Cardiac fibroblast (primary cell): ENCODE data around the gene DXO.
"Not testable (repeated sequence)": the region's sequence is repeated elsewhere in the genome, so short reads cannot be mapped to it uniquely, and the experiment has no call there.

Experiments
- DNase-seq, 2 donors: peaks; one replicate each; pipeline versions ENCODE4 v3.0.0 to v3.0.0-alpha.2; 2010; ENCODE audit warnings: low read depth in 2 of 2
- H3K4me3 ChIP-seq, 2 donors: replicated peaks in 1 of 2; 1 replicate in 1 of 2; 2 replicates in 1 of 2; pipeline ENCODE4 v1.5.1; 2011; ENCODE audit warnings: low read depth in 2 of 2, low read length in 2 of 2, mild to moderate bottlenecking in 2 of 2, moderate library complexity in 1 of 2
- TF ChIP-seq, protein P1 (sequence below): IDR thresholded peaks from one replicate; pipeline ENCODE4 v1.5.1; 2011; ENCODE audit warnings: low read depth, mild to moderate bottlenecking, low read length, inconsistent platforms

DXO gene

GRCh38 chr6:31935021-31935420, 36.9 kb downstream of the DXO start:
- H3K4me3 ChIP-seq = no peak overlapping the region
- DNase-seq = no peak
- TF ChIP-seq, protein P1, sequence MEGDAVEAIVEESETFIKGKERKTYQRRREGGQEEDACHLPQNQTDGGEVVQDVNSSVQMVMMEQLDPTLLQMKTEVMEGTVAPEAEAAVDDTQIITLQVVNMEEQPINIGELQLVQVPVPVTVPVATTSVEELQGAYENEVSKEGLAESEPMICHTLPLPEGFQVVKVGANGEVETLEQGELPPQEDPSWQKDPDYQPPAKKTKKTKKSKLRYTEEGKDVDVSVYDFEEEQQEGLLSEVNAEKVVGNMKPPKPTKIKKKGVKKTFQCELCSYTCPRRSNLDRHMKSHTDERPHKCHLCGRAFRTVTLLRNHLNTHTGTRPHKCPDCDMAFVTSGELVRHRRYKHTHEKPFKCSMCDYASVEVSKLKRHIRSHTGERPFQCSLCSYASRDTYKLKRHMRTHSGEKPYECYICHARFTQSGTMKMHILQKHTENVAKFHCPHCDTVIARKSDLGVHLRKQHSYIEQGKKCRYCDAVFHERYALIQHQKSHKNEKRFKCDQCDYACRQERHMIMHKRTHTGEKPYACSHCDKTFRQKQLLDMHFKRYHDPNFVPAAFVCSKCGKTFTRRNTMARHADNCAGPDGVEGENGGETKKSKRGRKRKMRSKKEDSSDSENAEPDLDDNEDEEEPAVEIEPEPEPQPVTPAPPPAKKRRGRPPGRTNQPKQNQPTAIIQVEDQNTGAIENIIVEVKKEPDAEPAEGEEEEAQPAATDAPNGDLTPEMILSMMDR = no peak

- TF ChIP-seq, protein P1 = no peak
- H3K4me3 ChIP-seq = no peak overlapping the region
Observed at GRCh38 chr6:31933537-31933936, 38.4 kb downstream of the DXO start.

GRCh38 chr6:31932137-31932536, 39.8 kb downstream of the DXO start:
- DNase-seq, H3K4me3 ChIP-seq: not testable (repeated sequence)

More at GRCh38 chr6:31933537-31933936, 38.4 kb downstream of the DXO start:
- DNase-seq = no peak

DNA sequence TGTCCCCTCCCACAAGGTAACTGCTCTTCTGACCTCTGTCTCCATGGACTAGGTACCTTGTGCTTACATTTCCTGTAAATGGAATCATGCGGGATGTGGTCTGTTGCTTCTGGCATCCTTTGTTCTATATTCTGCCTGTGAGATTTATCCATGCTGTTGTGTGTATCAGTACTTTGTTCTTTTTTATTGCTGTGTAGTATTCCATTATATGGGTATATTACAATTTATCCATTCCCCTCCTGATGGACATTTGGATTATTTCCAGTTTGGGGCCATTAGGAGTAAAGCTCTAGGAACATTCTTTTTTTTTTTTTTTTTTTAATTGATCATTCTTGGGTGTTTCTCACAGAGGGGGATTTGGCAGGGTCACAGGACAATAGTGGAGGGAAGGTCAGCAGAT, 41.0 kb downstream of the DXO start:
- H3K4me3 ChIP-seq = no peak overlapping the region
- DNase-seq = no peak
- TF ChIP-seq, protein P1 = no peak

DNA sequence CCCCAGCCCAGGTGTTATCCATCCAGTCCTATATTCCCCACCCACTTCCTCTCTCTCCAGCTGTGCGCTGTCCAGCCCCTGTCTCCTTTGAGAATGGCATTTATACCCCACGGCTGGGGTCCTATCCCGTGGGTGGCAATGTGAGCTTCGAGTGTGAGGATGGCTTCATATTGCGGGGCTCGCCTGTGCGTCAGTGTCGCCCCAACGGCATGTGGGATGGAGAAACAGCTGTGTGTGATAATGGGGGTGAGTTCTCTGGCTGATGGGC, 43.3 kb downstream of the DXO start:
- TF ChIP-seq, protein P1 = no peak
- no peak overlapping the region for H3K4me3 ChIP-seq
- DNase-seq = no peak

GRCh38 chr6:31927863-31928671, 43.9 kb downstream of the DXO start:
- no peak for DNase-seq
- H3K4me3 ChIP-seq = no peak overlapping the region
- TF ChIP-seq, protein P1 = no peak

DNA sequence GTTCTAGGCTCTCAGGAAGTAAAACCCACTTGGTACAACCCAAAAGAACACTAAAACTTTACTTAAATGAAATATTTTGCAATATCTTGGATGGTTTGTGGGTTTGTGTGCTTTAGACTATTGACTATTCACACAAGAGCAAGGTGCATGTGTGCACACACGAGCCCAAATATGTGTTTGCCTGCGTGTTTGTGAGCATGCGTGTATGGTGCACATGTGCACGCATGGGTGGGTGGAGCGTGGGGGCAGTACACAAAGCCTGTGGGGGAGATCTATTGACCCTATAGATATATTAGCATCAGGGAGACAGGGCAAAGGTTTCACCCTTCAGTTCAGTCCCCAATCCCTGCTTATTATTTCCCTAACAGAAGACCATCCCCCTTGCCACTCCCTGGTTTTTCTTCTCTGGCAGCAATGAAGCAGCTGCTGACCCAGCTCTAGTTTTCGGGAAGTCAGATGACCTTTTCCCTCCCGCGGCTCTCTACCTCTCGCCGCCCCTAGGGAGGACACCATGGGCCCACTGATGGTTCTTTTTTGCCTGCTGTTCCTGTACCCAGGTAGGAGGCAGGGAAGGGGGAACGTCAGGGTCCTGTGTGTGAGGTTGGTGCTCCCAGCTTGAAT, 44.6 kb downstream of the DXO start, which contains the start of gene C2:
TSS of gene C2 (plus strand) at position 476 of the 621 bp plus-strand sequence. CDS start at position 512, 36 bp downstream.
- DNase-seq = no peak
- TF ChIP-seq, protein P1 = no peak
- H3K4me3 ChIP-seq = no peak within 1 kb of the TSS
